IPS DF 19.7 (cell line): Measurements from ENCODE around the gene MOV10L1.
"Not testable (repeated sequence)": the region's sequence is repeated elsewhere in the genome, so short reads cannot be mapped to it uniquely, and the experiment has no call there.

Experiments used
- DNase-seq: peaks from one replicate; pipeline ENCODE4 v3.0.0-alpha.2; 2013; ENCODE audit warnings: low read depth, low spot score

Gene MOV10L1

GRCh38 chr22:50203288-50203687, 113.5 kb downstream of the MOV10L1 start:
- no peak for DNase-seq

GRCh38 chr22:50204571-50204970, 114.8 kb downstream of the MOV10L1 start:
- DNase-seq: no peak

DNA sequence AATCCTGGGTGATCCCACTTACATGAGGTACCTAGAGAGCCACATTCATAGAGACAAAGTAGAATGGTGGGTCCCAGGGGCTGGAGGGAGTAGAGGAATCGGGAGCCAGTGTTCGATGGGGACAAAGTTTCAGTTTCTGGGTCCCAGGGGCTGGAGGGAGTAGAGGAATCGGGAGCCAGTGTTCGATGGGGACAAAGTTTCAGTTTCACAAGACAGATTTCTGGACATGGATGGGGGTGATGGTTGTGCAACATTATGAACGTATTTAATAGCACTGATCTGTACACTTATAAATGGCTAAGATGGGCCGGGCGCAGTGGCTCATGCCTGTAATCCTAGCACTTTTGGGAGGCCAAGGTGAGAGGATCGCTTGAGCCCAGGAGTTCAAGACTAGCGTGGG, 115.2 kb downstream of the MOV10L1 start:
- DNase-seq: not testable (repeated sequence)

- no peak for DNase-seq
Observed at GRCh38 chr22:50205781-50206569, 116.2 kb downstream of the MOV10L1 start.

DNA sequence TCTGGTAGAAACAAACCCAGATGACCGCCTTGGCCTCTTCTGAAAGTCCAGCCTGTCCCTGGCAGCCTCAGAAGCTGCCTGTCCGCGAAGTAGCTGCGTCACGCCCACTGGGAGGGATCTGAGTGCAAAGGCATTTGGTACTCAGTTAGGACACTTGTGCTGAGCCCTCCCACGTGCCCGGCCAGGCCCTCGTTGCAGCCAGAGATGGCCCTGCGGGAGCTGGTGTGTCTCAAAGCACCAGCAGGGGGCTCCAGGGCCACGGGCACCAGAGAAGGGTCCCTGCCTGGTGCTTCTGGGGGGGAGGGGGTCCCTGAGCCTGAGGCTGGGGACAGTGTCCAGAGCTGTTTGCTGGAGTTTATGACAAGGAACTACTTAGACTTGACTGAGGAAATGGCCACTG, 116.8 kb downstream of the MOV10L1 start:
- DNase-seq: no peak

- no peak for DNase-seq
Observed at GRCh38 chr22:50207383-50208140, 117.8 kb downstream of the MOV10L1 start.

GRCh38 chr22:50208430-50208938, 118.7 kb downstream of the MOV10L1 start:
- no peak for DNase-seq

DNA sequence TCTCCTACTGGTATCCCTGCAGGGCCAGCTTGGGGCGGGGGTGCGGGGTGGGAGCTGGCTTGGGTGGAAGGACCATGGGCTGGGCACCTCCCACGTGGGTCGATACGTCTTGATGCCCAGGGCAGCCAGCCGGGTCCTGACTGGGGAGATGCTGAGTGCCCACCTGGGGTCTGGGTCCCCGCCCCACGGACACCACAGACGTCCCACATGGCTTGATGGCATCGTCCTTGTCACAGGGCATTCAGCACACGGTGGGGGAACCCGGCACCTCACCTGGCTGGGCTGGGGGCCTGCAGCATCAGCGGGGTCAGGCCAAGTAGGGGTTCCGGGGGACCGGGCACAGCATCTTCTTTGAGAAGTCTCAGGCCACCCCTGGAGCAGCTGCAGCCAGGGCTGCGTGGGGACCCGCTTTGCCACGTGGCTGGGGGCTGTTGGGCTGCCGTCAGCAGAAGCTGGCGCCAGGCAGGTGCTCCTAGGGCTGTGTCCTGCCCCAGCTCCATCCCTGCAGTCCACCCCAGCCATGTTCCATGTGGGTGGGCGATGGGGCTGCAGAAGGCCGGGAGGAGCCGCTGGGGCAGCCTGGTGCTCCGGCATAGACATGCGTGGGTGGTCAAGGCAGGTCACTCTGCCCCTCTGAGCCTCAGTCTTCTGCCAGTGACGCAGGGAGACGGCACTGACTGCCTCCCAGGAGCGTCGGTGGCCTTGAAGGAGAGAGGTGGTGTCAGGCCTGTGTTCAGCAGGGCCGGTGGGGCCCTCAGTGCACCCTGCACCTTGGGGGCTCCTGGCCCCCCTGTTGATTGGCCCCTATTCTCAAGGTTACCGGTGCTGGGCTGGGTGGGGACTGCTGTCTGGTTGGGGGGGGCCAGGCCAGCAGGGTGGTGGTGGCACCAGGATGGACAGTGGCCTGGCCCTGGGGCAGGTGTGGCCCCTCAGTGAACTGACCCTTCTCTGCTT, 119.4 kb downstream of the MOV10L1 start:
- DNase-seq: no peak

- DNase-seq: no peak
Observed at GRCh38 chr22:50209893-50210292, 120.1 kb downstream of the MOV10L1 start.

GRCh38 chr22:50210378-50211139, 120.8 kb downstream of the MOV10L1 start:
- no peak for DNase-seq

DNA sequence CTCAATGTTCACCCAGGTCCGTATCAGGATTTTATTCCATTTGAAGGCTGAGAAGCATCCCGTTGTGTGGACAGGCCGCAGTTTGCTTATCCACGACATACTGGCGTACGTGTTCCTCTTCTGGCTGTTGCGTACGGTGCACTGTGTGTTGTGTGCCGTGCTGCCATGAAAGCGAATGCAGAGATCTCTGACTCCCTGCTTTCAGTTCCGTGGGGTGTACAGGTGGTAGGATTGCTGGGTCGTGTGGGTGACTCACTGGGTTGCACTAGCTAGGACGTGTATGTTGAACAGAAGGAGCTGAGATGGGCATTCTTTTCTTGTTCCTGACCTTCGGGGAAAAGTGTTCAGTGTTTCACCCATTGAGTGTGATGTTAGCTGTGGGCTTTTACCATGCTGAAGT, 121.3 kb downstream of the MOV10L1 start:
- DNase-seq: no peak
